ENCODE data around the gene KAZN.

KAZN gene

DNA sequence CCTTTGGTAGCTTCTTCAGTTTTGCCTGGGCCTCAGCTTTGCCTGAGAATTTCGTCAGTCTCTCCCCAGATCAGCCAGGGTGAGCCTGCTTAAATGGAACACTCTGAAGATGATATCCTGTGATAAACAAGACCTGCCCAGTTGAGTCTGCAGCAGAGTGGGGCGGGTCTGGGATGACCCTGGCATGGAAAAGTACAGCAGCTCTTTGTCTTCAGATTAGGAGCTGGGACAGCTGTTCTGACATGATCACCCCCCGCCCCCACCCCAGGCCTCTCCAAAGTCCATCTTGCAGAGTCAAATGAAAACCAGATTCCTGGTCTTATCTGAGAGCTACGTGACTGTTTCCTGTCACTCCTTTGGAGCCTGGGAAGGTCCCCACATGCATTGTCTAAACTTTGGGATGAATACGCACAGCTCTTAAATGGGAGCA, 552.9 kb downstream of the KAZN start:
- Histone ChIP-seq H4K20me1 (ENCODE audit: control insufficient read depth, insufficient read depth, low read depth, low read length) (no peaks in the 10 kb centered on the region), H3K36me3 (ENCODE audit: control insufficient read depth, low read length) (no peaks in the 10 kb centered on the region), H3K79me2 (ENCODE audit: control insufficient read depth, low read length) (no peaks in the 10 kb centered on the region), H3K4me1 (ENCODE audit: control insufficient read depth, low read length) (no peaks in the 10 kb centered on the region), H3K4me3 (ENCODE audit: low read length) (no peak overlapping the region), H3K4me2 (ENCODE audit: low read length) (no peak overlapping the region), H3K27ac (ENCODE audit: low read depth, low read length) (no peak overlapping the region), H3F3A (ENCODE audit: control insufficient read depth, insufficient read depth) (no peaks in the 10 kb centered on the region), H3K27me3 (ENCODE audit: control insufficient read depth, low read length) (peaks cover 2% of the 10 kb centered on the region), H3K9me3 (ENCODE audit: control insufficient read depth, insufficient read depth, low read length) (no peaks in the 10 kb centered on the region), H3K9me2 (replicated peaks; ENCODE audit: control insufficient read depth, low read length) (no peaks in the 10 kb centered on the region)
- no peak for TF ChIP-seq EZH2phosphoT487 (IDR thresholded peaks at IDR 0.05; ENCODE audit: borderline replicate concordance, low read length)
- TF ChIP-seq, protein P1, sequence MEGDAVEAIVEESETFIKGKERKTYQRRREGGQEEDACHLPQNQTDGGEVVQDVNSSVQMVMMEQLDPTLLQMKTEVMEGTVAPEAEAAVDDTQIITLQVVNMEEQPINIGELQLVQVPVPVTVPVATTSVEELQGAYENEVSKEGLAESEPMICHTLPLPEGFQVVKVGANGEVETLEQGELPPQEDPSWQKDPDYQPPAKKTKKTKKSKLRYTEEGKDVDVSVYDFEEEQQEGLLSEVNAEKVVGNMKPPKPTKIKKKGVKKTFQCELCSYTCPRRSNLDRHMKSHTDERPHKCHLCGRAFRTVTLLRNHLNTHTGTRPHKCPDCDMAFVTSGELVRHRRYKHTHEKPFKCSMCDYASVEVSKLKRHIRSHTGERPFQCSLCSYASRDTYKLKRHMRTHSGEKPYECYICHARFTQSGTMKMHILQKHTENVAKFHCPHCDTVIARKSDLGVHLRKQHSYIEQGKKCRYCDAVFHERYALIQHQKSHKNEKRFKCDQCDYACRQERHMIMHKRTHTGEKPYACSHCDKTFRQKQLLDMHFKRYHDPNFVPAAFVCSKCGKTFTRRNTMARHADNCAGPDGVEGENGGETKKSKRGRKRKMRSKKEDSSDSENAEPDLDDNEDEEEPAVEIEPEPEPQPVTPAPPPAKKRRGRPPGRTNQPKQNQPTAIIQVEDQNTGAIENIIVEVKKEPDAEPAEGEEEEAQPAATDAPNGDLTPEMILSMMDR (IDR thresholded peaks at IDR 0.05; ENCODE audit: low read depth, low read length, poor library complexity, severe bottlenecking) = no peak

DNA sequence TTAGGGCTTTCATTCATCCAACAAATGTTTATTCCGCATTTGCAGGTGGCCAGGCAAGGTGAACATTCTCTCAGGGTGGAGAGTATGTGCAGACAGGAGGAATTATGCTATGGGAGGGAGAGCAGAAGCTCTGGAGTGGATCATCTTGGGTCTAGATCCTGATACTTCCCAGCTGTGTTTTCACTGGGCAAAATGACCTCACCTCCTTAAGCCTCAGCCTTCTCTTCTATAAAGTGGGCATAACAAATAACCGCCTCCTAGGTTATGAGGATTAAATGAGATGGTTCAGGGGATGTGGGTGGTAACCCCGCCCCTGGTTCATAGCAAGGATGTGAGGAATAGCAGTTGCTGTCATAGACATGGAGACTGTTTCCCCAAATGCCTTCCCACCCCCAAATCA, 553.4 kb downstream of the KAZN start:
- no peak overlapping the region for H3K4me3 ChIP-seq (ENCODE audit: low read length)
- H3K9me3 ChIP-seq (ENCODE audit: control insufficient read depth, insufficient read depth, low read length) = no peaks in the 10 kb centered on the region
- H3K4me2 ChIP-seq (ENCODE audit: low read length) = no peak overlapping the region
- TF ChIP-seq, protein P1 (IDR thresholded peaks at IDR 0.05; ENCODE audit: low read depth, low read length, poor library complexity, severe bottlenecking) = no peak
- no peak for TF ChIP-seq EZH2phosphoT487 (IDR thresholded peaks at IDR 0.05; ENCODE audit: borderline replicate concordance, low read length)
- peaks cover 2% of the 10 kb centered on the region for H3K27me3 ChIP-seq (ENCODE audit: control insufficient read depth, low read length)
- no peaks in the 10 kb centered on the region for H4K20me1 ChIP-seq (ENCODE audit: control insufficient read depth, insufficient read depth, low read depth, low read length)
- H3F3A ChIP-seq (ENCODE audit: control insufficient read depth, insufficient read depth) = no peaks in the 10 kb centered on the region
- no peaks in the 10 kb centered on the region for H3K4me1 ChIP-seq (ENCODE audit: control insufficient read depth, low read length)
- no peaks in the 10 kb centered on the region for H3K79me2 ChIP-seq (ENCODE audit: control insufficient read depth, low read length)
- H3K36me3 ChIP-seq (ENCODE audit: control insufficient read depth, low read length) = no peaks in the 10 kb centered on the region
- no peak overlapping the region for H3K27ac ChIP-seq (ENCODE audit: low read depth, low read length)
- no peaks in the 10 kb centered on the region for H3K9me2 ChIP-seq (replicated peaks; ENCODE audit: control insufficient read depth, low read length)

DNA sequence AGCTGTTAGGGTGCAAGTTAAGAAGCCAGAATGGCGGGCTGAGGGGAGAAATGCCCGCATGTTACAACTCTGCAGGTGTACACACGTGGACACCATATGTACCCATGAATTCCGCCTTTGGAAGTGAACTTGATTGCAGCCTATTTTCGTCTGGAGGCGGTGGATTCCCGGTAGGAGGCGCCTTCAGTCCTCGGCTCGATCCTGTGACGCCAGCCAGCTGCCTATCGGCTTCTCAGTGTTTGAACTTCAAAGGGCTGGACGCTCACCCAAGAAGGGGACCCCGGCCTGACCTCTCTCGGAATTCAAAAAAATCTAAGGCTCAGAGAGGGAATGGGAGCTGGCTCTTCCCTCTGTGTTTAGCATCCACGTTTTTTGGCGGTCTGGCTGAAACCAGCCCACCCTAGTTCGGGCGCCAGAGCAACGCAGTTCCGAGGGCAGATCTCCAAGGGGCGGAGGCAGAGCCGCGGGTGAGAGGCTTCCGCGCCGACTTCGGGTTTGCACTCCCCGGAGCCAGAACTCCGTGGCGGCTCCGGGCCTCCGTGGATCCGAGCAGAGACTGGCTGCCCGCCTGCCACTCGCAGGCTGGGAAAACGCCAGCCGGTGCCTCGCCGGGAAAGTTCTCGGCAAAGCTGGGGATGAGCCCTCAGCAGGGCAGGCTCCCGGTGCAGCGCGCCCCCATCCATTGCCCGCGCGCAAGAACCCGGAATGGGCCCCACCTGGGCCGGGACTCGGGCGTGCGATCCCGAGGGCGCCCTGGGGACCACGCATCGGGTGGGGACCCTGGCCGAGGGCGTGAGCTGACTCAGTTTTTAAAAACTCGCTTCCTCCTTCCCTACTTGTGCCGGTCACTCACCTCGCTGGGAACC, 554.1 kb downstream of the KAZN start:
- H3K79me2 ChIP-seq (ENCODE audit: control insufficient read depth, low read length) = no peaks in the 10 kb centered on the region
- H3F3A ChIP-seq (ENCODE audit: control insufficient read depth, insufficient read depth) = no peaks in the 10 kb centered on the region
- H3K4me1 ChIP-seq (ENCODE audit: control insufficient read depth, low read length) = no peaks in the 10 kb centered on the region
- no peaks in the 10 kb centered on the region for H3K9me2 ChIP-seq (replicated peaks; ENCODE audit: control insufficient read depth, low read length)
- no peak overlapping the region for H3K4me2 ChIP-seq (ENCODE audit: low read length)
- no peaks in the 10 kb centered on the region for H3K36me3 ChIP-seq (ENCODE audit: control insufficient read depth, low read length)
- H3K27ac ChIP-seq (ENCODE audit: low read depth, low read length) = no peak overlapping the region
- TF ChIP-seq EZH2phosphoT487 (IDR thresholded peaks at IDR 0.05; ENCODE audit: borderline replicate concordance, low read length) = no peak
- TF ChIP-seq, protein P1 (IDR thresholded peaks at IDR 0.05; ENCODE audit: low read depth, low read length, poor library complexity, severe bottlenecking) = no peak
- no peaks in the 10 kb centered on the region for H4K20me1 ChIP-seq (ENCODE audit: control insufficient read depth, insufficient read depth, low read depth, low read length)
- no peak overlapping the region for H3K4me3 ChIP-seq (ENCODE audit: low read length)
- peaks cover 4% of the 10 kb centered on the region for H3K27me3 ChIP-seq (ENCODE audit: control insufficient read depth, low read length)
- H3K9me3 ChIP-seq (ENCODE audit: control insufficient read depth, insufficient read depth, low read length) = no peaks in the 10 kb centered on the region
